ENCODE results near the gene MAGI1.

DNA sequence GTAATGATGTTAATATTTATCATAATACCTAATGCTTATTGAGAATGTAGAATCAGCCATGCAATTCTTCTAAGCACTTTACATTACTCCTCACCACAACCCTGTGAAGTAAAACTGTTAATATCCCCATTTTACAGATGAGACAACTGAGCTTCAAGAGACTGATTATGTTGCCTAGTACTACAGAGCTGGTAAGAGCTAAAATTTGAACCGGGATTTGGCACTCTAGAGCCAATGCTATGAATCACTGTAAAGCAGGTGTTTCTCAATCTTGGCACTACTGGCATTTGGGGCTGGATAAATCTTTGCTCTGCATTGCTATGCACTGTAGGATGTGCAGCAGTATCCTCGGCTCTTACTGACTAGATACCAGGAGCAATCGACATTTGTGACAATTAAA lies 367.7 kb downstream of the MAGI1 start:
- no peak for TF ChIP-seq POLR2A (IDR thresholded peaks at IDR 0.05)
- TF ChIP-seq, protein P1, sequence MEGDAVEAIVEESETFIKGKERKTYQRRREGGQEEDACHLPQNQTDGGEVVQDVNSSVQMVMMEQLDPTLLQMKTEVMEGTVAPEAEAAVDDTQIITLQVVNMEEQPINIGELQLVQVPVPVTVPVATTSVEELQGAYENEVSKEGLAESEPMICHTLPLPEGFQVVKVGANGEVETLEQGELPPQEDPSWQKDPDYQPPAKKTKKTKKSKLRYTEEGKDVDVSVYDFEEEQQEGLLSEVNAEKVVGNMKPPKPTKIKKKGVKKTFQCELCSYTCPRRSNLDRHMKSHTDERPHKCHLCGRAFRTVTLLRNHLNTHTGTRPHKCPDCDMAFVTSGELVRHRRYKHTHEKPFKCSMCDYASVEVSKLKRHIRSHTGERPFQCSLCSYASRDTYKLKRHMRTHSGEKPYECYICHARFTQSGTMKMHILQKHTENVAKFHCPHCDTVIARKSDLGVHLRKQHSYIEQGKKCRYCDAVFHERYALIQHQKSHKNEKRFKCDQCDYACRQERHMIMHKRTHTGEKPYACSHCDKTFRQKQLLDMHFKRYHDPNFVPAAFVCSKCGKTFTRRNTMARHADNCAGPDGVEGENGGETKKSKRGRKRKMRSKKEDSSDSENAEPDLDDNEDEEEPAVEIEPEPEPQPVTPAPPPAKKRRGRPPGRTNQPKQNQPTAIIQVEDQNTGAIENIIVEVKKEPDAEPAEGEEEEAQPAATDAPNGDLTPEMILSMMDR (IDR thresholded peaks at IDR 0.05) = no peak

Measured in vagina (tissue), 2 donors.